WTC11 (cell line): ENCODE data around the gene CELF2. TPM values are rescaled to one million over a fixed set of nuclear protein-coding genes. Genes with fewer than 3 reads are reported as not detected.

ENCODE experiments used
- ATAC-seq: fragments of 200-7000 bp; cut with Tn5 transposase; 2 replicates; pipeline ENCODE4 v1.10.0; 2021; ENCODE audit warnings: mild to moderate bottlenecking, moderate library complexity
- CTCF ChIA-PET: fragments of 300-600 bp; sonication (Branson Sonifier 250); formaldehyde crosslinking; loops from one replicate; lab custom pipeline; 2021; ENCODE audit warnings: antibody characterized with exemption; lab: Charles Lee
- POLR2A ChIA-PET: fragments of 350-600 bp; sonication (Branson Sonifier 250); formaldehyde crosslinking; loops from one replicate; lab custom pipeline; 2021; ENCODE audit warnings: antibody characterized with exemption; lab: Charles Lee
- DNase-seq: peaks from one replicate; pipeline ENCODE4 v3.0.0; 2021; ENCODE audit warnings: low spot score
- H3K27ac Mint-ChIP-seq: 2 replicates; pipeline ENCODE4 v1.8.0; 2021; ENCODE audit warnings: mixed read lengths
- H3K27me3 Mint-ChIP-seq: 2 replicates; pipeline ENCODE4 v1.8.0; 2021; ENCODE audit warnings: low read depth, mild to moderate bottlenecking, moderate library complexity, mixed read lengths
- H3K36me3 Mint-ChIP-seq: 2 replicates; pipeline ENCODE4 v1.8.0; 2021; ENCODE audit warnings: mixed read lengths
- H3K4me1 Mint-ChIP-seq: 2 replicates; pipeline ENCODE4 v1.8.0; 2022; ENCODE audit warnings: mixed read lengths
- H3K4me3 Mint-ChIP-seq: 2 replicates; pipeline ENCODE4 v1.8.0; 2021; ENCODE audit warnings: mild to moderate bottlenecking, moderate library complexity, mixed read lengths
- H3K9me3 Mint-ChIP-seq: 2 replicates; pipeline ENCODE4 v1.8.0; 2021; ENCODE audit warnings: mixed read lengths
- ATF6 ChIP-seq: sonication (generic); formaldehyde crosslinking; IDR thresholded peaks from 2 replicates; pipeline ENCODE4 v1.8.1; 2023; ENCODE audit warnings: mild to moderate bottlenecking, missing genetic modification reagents
- ELF4 ChIP-seq: sonication (generic); formaldehyde crosslinking; IDR thresholded peaks from 2 replicates; pipeline ENCODE4 v1.8.1; 2022; ENCODE audit warnings: low read depth, mild to moderate bottlenecking, moderate library complexity, missing genetic modification reagents
- ERG ChIP-seq: fragments of 250-450 bp; sonication (Bioruptor Pico); IDR thresholded peaks from 2 replicates; pipeline ENCODE4 v1.8.0; 2021; ENCODE audit warnings: mild to moderate bottlenecking
- ETV6 ChIP-seq: sonication (generic); formaldehyde crosslinking; IDR thresholded peaks from 2 replicates; pipeline ENCODE4 v1.8.1; 2022; ENCODE audit warnings: mild to moderate bottlenecking, missing genetic modification reagents
- FOXP4 ChIP-seq: sonication (generic); formaldehyde crosslinking; IDR thresholded peaks from 2 replicates; pipeline ENCODE4 v1.8.0; 2022; ENCODE audit warnings: mild to moderate bottlenecking, missing genetic modification reagents
- GABPB1 ChIP-seq: sonication (generic); formaldehyde crosslinking; IDR thresholded peaks from 2 replicates; pipeline ENCODE4 v1.8.1; 2023; ENCODE audit warnings: mild to moderate bottlenecking, missing genetic modification reagents
- MXD4 ChIP-seq: fragments of 250-450 bp; sonication (Bioruptor Pico); IDR thresholded peaks from 2 replicates; pipeline ENCODE4 v1.8.0; 2021; ENCODE audit warnings: mild to moderate bottlenecking, moderate library complexity, borderline replicate concordance
- MYBL2 ChIP-seq: sonication (generic); formaldehyde crosslinking; IDR thresholded peaks from 2 replicates; pipeline ENCODE4 v1.8.1; 2023; ENCODE audit warnings: mild to moderate bottlenecking, moderate library complexity, missing genetic modification reagents
- NR2C2 ChIP-seq: sonication (generic); formaldehyde crosslinking; IDR thresholded peaks from 2 replicates; pipeline ENCODE4 v1.8.0; 2022; ENCODE audit warnings: mild to moderate bottlenecking, missing genetic modification reagents
- SMAD4 ChIP-seq: sonication (generic); formaldehyde crosslinking; IDR thresholded peaks from 2 replicates; pipeline ENCODE4 v1.8.0; 2022; ENCODE audit warnings: mild to moderate bottlenecking, missing genetic modification reagents
- SP1 ChIP-seq: sonication (generic); formaldehyde crosslinking; conservative IDR thresholded peaks from 2 replicates; pipeline ENCODE4 v1.8.1; 2022; ENCODE audit warnings: missing genetic modification reagents
- TCF7 ChIP-seq: sonication (generic); formaldehyde crosslinking; IDR thresholded peaks from 2 replicates; pipeline ENCODE4 v1.8.0; 2022; ENCODE audit warnings: mild to moderate bottlenecking, low read depth, missing genetic modification reagents, moderate library complexity
- USF2 ChIP-seq: sonication (generic); formaldehyde crosslinking; IDR thresholded peaks from 2 replicates; pipeline ENCODE4 v1.8.1; 2023; ENCODE audit warnings: mild to moderate bottlenecking, missing genetic modification reagents, moderate library complexity
- ZMAT4 ChIP-seq: fragments of 250-450 bp; sonication (Bioruptor Pico); IDR thresholded peaks from 2 replicates; pipeline ENCODE4 v1.9.0; 2021; ENCODE audit warnings: mild to moderate bottlenecking
- ZNF121 ChIP-seq: sonication (generic); formaldehyde crosslinking; IDR thresholded peaks from 2 replicates; pipeline ENCODE4 v1.8.0; 2023; ENCODE audit warnings: missing genetic modification reagents
- ZNF219 ChIP-seq: sonication (generic); formaldehyde crosslinking; IDR thresholded peaks from 2 replicates; pipeline ENCODE4 v1.8.0; 2023; ENCODE audit warnings: missing genetic modification reagents, mild to moderate bottlenecking, borderline replicate concordance
- ZNF263 ChIP-seq: sonication (generic); formaldehyde crosslinking; IDR thresholded peaks from 2 replicates; pipeline ENCODE4 v1.8.1; 2022; ENCODE audit warnings: low read depth, mild to moderate bottlenecking, moderate library complexity, missing genetic modification reagents
- ZNF396 ChIP-seq: fragments of 250-450 bp; sonication (Bioruptor Pico); IDR thresholded peaks from 2 replicates; pipeline ENCODE4 v1.8.0; 2021; ENCODE audit warnings: mild to moderate bottlenecking, moderate library complexity, borderline replicate concordance
- ZNF423 ChIP-seq: fragments of 250-450 bp; sonication (Bioruptor Pico); IDR thresholded peaks from 2 replicates; pipeline ENCODE4 v2.1.2; 2022; ENCODE audit warnings: mild to moderate bottlenecking, moderate library complexity
- total RNA-seq: library from RNA; stranded (reverse); gene quantifications from 3 replicates; pipeline ENCODE4 v1.2.3, GENCODE V29; 2021

The CELF2 gene
- total RNA-seq, 1 experiment from 2014 or later = 24.6 TPM

- TF ChIP-seq ZMAT4 (CRISPR knock-in tag) (no peak), ZNF423 (CRISPR knock-in tag) (no peak; the same call in 1 of the 2 replicates)
Measured at GRCh38 chr10:11106621-11107374, 89.1 kb downstream of the CELF2 start (continued).

- H3K9me3 Mint-ChIP-seq = peaks cover 22% of the 10 kb centered on the region
- H3K27me3 Mint-ChIP-seq = no peaks in the 10 kb centered on the region
- peaks cover 20% of the 10 kb centered on the region for H3K36me3 Mint-ChIP-seq
- no peak for DNase-seq
- H3K4me3 Mint-ChIP-seq = no peak overlapping the region
- TF ChIP-seq ERG (CRISPR knock-in tag) (no peak), TCF7 (no peak), NR2C2 (CRISPR knock-in tag) (no peak), ZNF263 (CRISPR knock-in tag) (no peak), MXD4 (CRISPR knock-in tag) (no peak)
- TF ChIP-seq, all 79 proteins: peak for 0
- ATAC-seq = no peak
- POLR2A ChIA-PET = no interaction called here
- CTCF ChIA-PET = no interaction called here
- Mint-ChIP-seq H3K4me1 (peaks cover 39% of the 10 kb centered on the region), H3K27ac (no peak overlapping the region)
Measured at GRCh38 chr10:11107948-11108347, 90.3 kb downstream of the CELF2 start.

GRCh38 chr10:11108356-11108755, 90.7 kb downstream of the CELF2 start:
- CTCF ChIA-PET = no interaction called here
- H3K9me3 Mint-ChIP-seq = peaks cover 22% of the 10 kb centered on the region
- TF ChIP-seq ERG (CRISPR knock-in tag) (no peak), GABPB1 (CRISPR knock-in tag) (no peak), SP1 (CRISPR knock-in tag) (no peak), USF2 (CRISPR knock-in tag) (no peak), NR2C2 (CRISPR knock-in tag) (no peak), MYBL2 (no peak), ELF4 (no peak), ETV6 (no peak), ZNF121 (CRISPR knock-in tag) (no peak), SMAD4 (CRISPR knock-in tag) (no peak), ZNF396 (CRISPR knock-in tag) (no peak)
- TF ChIP-seq, all 79 proteins: peak for 0
- Mint-ChIP-seq H3K36me3 (peaks cover 20% of the 10 kb centered on the region), H3K4me1 (peaks cover 39% of the 10 kb centered on the region), H3K27me3 (no peaks in the 10 kb centered on the region), H3K27ac (no peak overlapping the region), H3K4me3 (no peak overlapping the region)
- POLR2A ChIA-PET = no interaction called here
- ATAC-seq (no peak), DNase-seq (no peak)

- CTCF ChIA-PET = interaction anchor here (1.5 kb wide), 1 partner anchor 161 kb away, joined by 4 read pairs; no protein-coding TSS in a partner anchor
- peaks cover 20% of the 10 kb centered on the region for H3K36me3 Mint-ChIP-seq
- no peaks in the 10 kb centered on the region for H3K27me3 Mint-ChIP-seq
- DNase-seq = no peak
- H3K9me3 Mint-ChIP-seq = peaks cover 22% of the 10 kb centered on the region
- H3K4me3 Mint-ChIP-seq = no peak overlapping the region
- no peak overlapping the region for H3K27ac Mint-ChIP-seq
- ATAC-seq = no peak
- H3K4me1 Mint-ChIP-seq = peaks cover 39% of the 10 kb centered on the region
- POLR2A ChIA-PET = no interaction called here
- TF ChIP-seq GABPB1 (CRISPR knock-in tag) = no peak
- TF ChIP-seq ELF4 = no peak
- TF ChIP-seq ATF6 (CRISPR knock-in tag) = no peak
- no peak for TF ChIP-seq FOXP4 (CRISPR knock-in tag)
- no peak for TF ChIP-seq ZMAT4 (CRISPR knock-in tag)
- no peak for TF ChIP-seq ZNF219 (CRISPR knock-in tag)
Measured at GRCh38 chr10:11109590-11109989, 91.9 kb downstream of the CELF2 start.
